GM08714 (cell line): ENCODE measurements around the gene PLXNA4.

Experiments
- H3K4me3 ChIP-seq: fragments of 200-500 bp; sonication (Bioruptor generic); 2 replicates; pipeline ENCODE4 v1.5.1; 2014; ENCODE audit warnings: mild to moderate bottlenecking, low read length, inconsistent platforms
- ZNF274 ChIP-seq: IDR thresholded peaks from 2 replicates; pipeline ENCODE4 v1.6.1; 2012; ENCODE audit warnings: mild to moderate bottlenecking, low read depth, low read length

The PLXNA4 gene

GRCh38 chr7:132367004-132367403, 209.3 kb downstream of the PLXNA4 start:
- TF ChIP-seq ZNF274, result no peak
- H3K4me3 ChIP-seq, result no peak overlapping the region

- no peak for TF ChIP-seq ZNF274
- H3K4me3 ChIP-seq, result no peak overlapping the region
Observed at GRCh38 chr7:132364226-132364625, 212.0 kb downstream of the PLXNA4 start.

GRCh38 chr7:132362059-132362458, 214.2 kb downstream of the PLXNA4 start:
- no peak for TF ChIP-seq ZNF274

GRCh38 chr7:132361146-132361545, 215.1 kb downstream of the PLXNA4 start:
- no peak for TF ChIP-seq ZNF274
- H3K4me3 ChIP-seq, result no peak overlapping the region

More at GRCh38 chr7:132362059-132362458, 214.2 kb downstream of the PLXNA4 start:
- no peak overlapping the region for H3K4me3 ChIP-seq

GRCh38 chr7:132359743-132360142, 216.5 kb downstream of the PLXNA4 start:
- no peak for TF ChIP-seq ZNF274
- no peak overlapping the region for H3K4me3 ChIP-seq

- H3K4me3 ChIP-seq, result no peak overlapping the region
- no peak for TF ChIP-seq ZNF274
Observed at GRCh38 chr7:132355048-132355447, 221.2 kb downstream of the PLXNA4 start.

- no peak overlapping the region for H3K4me3 ChIP-seq
- TF ChIP-seq ZNF274, result no peak
Observed at GRCh38 chr7:132354527-132354926, 221.7 kb downstream of the PLXNA4 start.

GRCh38 chr7:132353936-132354335, 222.3 kb downstream of the PLXNA4 start:
- no peak for TF ChIP-seq ZNF274

GRCh38 chr7:132352800-132353199, 223.5 kb downstream of the PLXNA4 start:
- H3K4me3 ChIP-seq, result no peak overlapping the region
- no peak for TF ChIP-seq ZNF274

More at GRCh38 chr7:132353936-132354335, 222.3 kb downstream of the PLXNA4 start:
- H3K4me3 ChIP-seq, result no peak overlapping the region

- H3K4me3 ChIP-seq, result no peak overlapping the region
- TF ChIP-seq ZNF274, result no peak
Observed at GRCh38 chr7:132351954-132352499, 224.2 kb downstream of the PLXNA4 start.

- no peak for TF ChIP-seq ZNF274
- H3K4me3 ChIP-seq, result no peak overlapping the region
Observed at GRCh38 chr7:132350741-132351140, 225.5 kb downstream of the PLXNA4 start.

GRCh38 chr7:132349075-132349474, 227.2 kb downstream of the PLXNA4 start:
- no peak overlapping the region for H3K4me3 ChIP-seq
- TF ChIP-seq ZNF274, result no peak

GRCh38 chr7:132348341-132348740, 227.9 kb downstream of the PLXNA4 start:
- no peak overlapping the region for H3K4me3 ChIP-seq
- TF ChIP-seq ZNF274, result no peak

- H3K4me3 ChIP-seq, result no peak overlapping the region
- TF ChIP-seq ZNF274, result no peak
Observed at GRCh38 chr7:132347858-132348257, 228.4 kb downstream of the PLXNA4 start.

GRCh38 chr7:132347123-132347522, 229.1 kb downstream of the PLXNA4 start:
- TF ChIP-seq ZNF274, result no peak
- no peak overlapping the region for H3K4me3 ChIP-seq

- H3K4me3 ChIP-seq, result no peak overlapping the region
- no peak for TF ChIP-seq ZNF274
Observed at GRCh38 chr7:132345543-132346129, 230.6 kb downstream of the PLXNA4 start.
